ENCODE measurements around the gene ZNF827.

Gene ZNF827

GRCh38 chr4:145709336-145709735, 229.3 kb downstream of the ZNF827 start:
- DNase-seq (ENCODE audit: low spot score): no peak

Data from AG08395 (cell line).